Psoas muscle (tissue), 8 donors: ENCODE measurements around the gene TRIM72. TPM values are rescaled to one million over a fixed set of nuclear protein-coding genes. Genes with fewer than 3 reads are reported as not detected.

ENCODE experiments used
- ATAC-seq, 4 donors: fragments of 200-7000 bp; cut with Tn5 transposase; one replicate each; pipeline ENCODE4 v1.9.1; 2020; ENCODE audit warnings: moderate library complexity in 3 of 4, mild to moderate bottlenecking in 2 of 4
- DNase-seq, 2 donors: peaks; one replicate each; pipeline ENCODE4 v3.0.0-alpha.2; 2020
- H3K27ac ChIP-seq: fragments of 200-600 bp; one replicate; pipeline ENCODE4 v1.8.0; 2022
- H3K27me3 ChIP-seq, 3 donors: fragments of 200-600 bp in 1 of 3; one replicate each; pipeline versions ENCODE4 v1.6.1 to v1.8.0; 2013 to 2022; ENCODE audit warnings: low read length in 2 of 3, mild to moderate bottlenecking in 2 of 3, moderate library complexity in 1 of 3; ENCODE audit not compliant: insufficient read depth in 3 of 3
- H3K36me3 ChIP-seq, 2 donors: fragments of 200-600 bp in 1 of 2; one replicate each; pipeline versions ENCODE4 v1.6.1 to v1.8.0; 2013 to 2022; ENCODE audit warnings: low read depth in 1 of 2, mild to moderate bottlenecking in 1 of 2, moderate library complexity in 1 of 2; ENCODE audit not compliant: insufficient read depth in 1 of 2
- H3K4me1 ChIP-seq: fragments of 200-600 bp; one replicate; pipeline ENCODE4 v1.8.0; 2022
- H3K4me3 ChIP-seq: fragments of 200-600 bp; one replicate; pipeline ENCODE4 v1.8.0; 2022; ENCODE audit warnings: mild to moderate bottlenecking
- H3K9me3 ChIP-seq: fragments of 200-600 bp; one replicate; pipeline ENCODE4 v1.8.0; 2022
- CTCF ChIP-seq: fragments of 200-600 bp; IDR thresholded peaks from one replicate; pipeline ENCODE4 v1.8.0; 2022; ENCODE audit warnings: antibody characterized with exemption
- WGBS, 3 donors: extraction: QIAGEN DNeasy Blood & Tissue Kit; methylation state at CpG; one replicate each; pipeline versions ENCODE4 v1.1.6 to v1.1.7; 2013; 5-methylcytosine and 5-hydroxymethylcytosine counted together
- intact Hi-C, 2 donors: fragments of 100-400 bp; cut with DNase I; formaldehyde crosslinking; loops; one replicate each; pipeline versions ENCODE4 v1.11.0 to v1.14.2; 2022
- polyA plus RNA-seq, 3 donors: library from polyadenylated mRNA; stranded (reverse); fragments of 200-250 nt; gene quantifications; one replicate each; pipeline ENCODE4 v1.2.3, GENCODE V29; 2013
- total RNA-seq, 4 donors: library from RNA; stranded (reverse); fragmentation: NEBNext Ultra II Directional in 2 of 4; extraction: Animal tissue kit (Norgen Biotek cat#: 25700) in 2 of 4; gene quantifications; one replicate each; pipeline versions ENCODE4 v1.2.1 to v1.2.4, GENCODE V29; 2021 to 2023
- donor health status: healthy with polysubstance abuse.
- donor health status: DM: no; HTN: no; CAD: no; lungs with moderate emphysema.
- donor health status: Bipolar disorder and iron deficiency.
- donor health status: healthy.
- donor health status: DM: yes; HTN: yes; CAD: no.
- donor health status: DM: no; HTN: no; CAD: no.
- donor health status: DM: no; HTN: no; CAD: no.
- donor health status: DM: yes; HTN: yes; CAD: no.

TRIM72 gene
- total and polyA plus RNA-seq, 7 donors = 62.9 to 236 (median 155) TPM

DNA sequence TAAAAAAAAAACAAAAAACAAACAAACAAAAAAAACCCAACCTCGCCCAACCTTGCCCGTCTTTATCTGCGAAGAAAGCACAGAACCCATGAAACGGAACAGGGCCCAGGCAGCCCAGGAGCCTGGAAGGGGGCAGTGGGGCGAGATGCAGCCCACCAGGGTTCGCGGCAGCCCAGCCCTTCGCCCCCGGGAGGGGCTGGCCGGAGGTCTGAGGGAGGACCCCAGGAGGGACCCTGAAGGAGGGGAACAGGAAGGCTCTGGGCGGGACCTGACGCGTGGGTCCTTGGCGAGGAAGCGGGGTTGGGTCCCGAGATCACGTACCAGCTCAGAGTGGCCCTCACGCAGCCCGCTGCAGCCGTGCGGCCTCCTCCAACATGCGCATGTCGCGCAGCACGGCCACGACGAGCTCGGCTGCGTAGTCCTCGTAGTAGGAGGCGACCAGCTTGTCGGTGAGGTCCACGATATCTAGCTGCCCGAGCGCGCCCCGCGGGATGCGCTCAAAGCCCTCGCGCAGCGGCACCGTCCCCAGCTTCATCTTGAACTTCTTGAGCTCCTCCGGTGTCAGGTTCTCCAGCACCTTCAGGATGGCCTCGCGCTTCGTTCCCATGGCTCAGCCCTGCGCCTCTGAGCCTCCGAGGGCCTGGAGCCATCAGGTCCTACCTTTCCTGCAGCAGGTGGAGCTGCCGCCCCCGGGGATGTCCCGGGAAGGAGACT lies 2.7 kb downstream of the TRIM72 start, which contains the start of gene PYDC1:
TSS of gene PYDC1 (minus strand) at position 714 of the 714 bp plus-strand sequence. CDS start at position 607, 107 bp downstream.
- no peak for ATAC-seq
- Histone ChIP-seq H3K4me3 (peak within 1 kb of the TSS; percentile 89), H3K27ac (peak within 1 kb of the TSS; percentile 99), H3K9me3 (no peaks in the 10 kb centered on the region), H3K36me3 (peaks cover 0 to 30% of the 10 kb centered on the region in 2 donors), H3K27me3 (no peaks in the 10 kb centered on the region), H3K4me1 (peaks cover 52% of the 10 kb centered on the region)
- intact Hi-C loops = loop anchor here (5.0 to 10.0 kb wide), 4 partner anchors 34 to 238 kb away; partner anchors contain the start of genes ARMC5 (in 1 of the 2), FUS (in 1 of the 2) and ZNF843 (in 1 of the 2)
- 47 to 66% (median 53%) methylated on average over 50 to 52 of the region's 52 CpGs for WGBS, 3 donors
- DNase-seq = no peak
- no peak for TF ChIP-seq CTCF

DNA sequence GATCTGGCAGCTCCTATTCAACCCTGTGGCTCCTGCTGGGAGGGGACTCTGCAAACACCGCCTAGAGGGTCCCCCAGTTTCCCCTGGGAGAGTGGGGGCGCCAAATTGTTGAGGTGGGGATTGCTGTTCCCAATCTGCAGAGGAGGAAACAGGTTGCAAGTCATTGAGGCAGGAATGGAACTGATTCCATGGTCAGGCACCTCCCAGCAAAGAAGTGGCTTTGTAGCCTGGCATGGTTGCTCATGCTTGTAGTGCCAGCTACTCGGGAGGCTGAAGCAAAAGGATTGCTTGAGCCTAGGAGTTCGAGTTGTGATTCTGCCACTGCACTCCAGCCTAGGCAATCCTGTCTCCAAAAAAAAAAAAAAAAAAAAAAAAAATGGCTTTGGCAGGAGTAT lies 3.2 kb downstream of the TRIM72 start:
- no peak for TF ChIP-seq CTCF
- H3K36me3 ChIP-seq = peaks cover 0 to 34% of the 10 kb centered on the region in 2 donors
- intact Hi-C loops = loop anchor here (5.0 to 10.0 kb wide), 4 partner anchors 35 to 238 kb away; partner anchors contain the start of genes ARMC5 (in 1 of the 2), FUS (in 1 of the 2) and ZNF843 (in 1 of the 2)
- no peaks in the 10 kb centered on the region for H3K9me3 ChIP-seq
- peaks cover 52% of the 10 kb centered on the region for H3K4me1 ChIP-seq
- no peaks in the 10 kb centered on the region for H3K27me3 ChIP-seq
- WGBS, 3 donors = 42 to 50% (median 44%) methylated on average over 4 of the region's 4 CpGs
- ATAC-seq (no peak), DNase-seq (no peak)
- H3K4me3 ChIP-seq = peak overlapping the region; percentile 89
- H3K27ac ChIP-seq = peak overlapping the region; percentile 99

DNA sequence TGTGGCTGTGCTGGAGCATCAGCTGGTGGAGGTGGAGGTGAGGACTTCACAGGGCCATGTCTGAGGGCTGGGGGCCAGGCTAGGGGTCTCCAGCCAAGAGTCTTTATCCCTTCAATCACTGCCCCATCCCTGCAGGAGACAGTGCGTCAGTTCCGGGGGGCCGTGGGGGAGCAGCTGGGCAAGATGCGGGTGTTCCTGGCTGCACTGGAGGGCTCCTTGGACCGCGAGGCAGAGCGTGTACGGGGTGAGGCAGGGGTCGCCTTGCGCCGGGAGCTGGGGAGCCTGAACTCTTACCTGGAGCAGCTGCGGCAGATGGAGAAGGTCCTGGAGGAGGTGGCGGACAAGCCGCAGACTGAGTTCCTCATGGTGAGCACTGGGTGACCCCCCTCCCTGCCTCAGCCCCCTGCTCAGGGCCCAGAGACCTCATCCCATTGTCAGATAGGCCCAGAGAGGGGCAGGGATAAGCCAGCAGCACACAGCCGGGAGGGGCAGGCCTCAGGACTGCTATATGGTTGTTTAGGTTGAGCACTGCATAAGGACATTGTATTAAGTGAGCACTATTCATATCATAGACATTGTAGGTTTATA lies 5.3 kb downstream of the TRIM72 start:
- H3K36me3 ChIP-seq = peaks cover 0 to 50% of the 10 kb centered on the region in 2 donors
- no peak overlapping the region for H3K4me3 ChIP-seq
- peaks cover 41% of the 10 kb centered on the region for H3K4me1 ChIP-seq
- no peak overlapping the region for H3K27ac ChIP-seq
- ATAC-seq (no peak), DNase-seq (no peak)
- no peaks in the 10 kb centered on the region for H3K27me3 ChIP-seq
- WGBS, 3 donors = 88 to 90% (median 89%) methylated on average over 15 of the region's 15 CpGs
- H3K9me3 ChIP-seq = no peaks in the 10 kb centered on the region
- no peak for TF ChIP-seq CTCF
- intact Hi-C loops = loop anchor here (5.0 to 10.0 kb wide), 4 partner anchors 37 to 236 kb away; partner anchors contain the start of genes ARMC5 (in 1 of the 2), FUS (in 1 of the 2) and ZNF843 (in 1 of the 2)

DNA sequence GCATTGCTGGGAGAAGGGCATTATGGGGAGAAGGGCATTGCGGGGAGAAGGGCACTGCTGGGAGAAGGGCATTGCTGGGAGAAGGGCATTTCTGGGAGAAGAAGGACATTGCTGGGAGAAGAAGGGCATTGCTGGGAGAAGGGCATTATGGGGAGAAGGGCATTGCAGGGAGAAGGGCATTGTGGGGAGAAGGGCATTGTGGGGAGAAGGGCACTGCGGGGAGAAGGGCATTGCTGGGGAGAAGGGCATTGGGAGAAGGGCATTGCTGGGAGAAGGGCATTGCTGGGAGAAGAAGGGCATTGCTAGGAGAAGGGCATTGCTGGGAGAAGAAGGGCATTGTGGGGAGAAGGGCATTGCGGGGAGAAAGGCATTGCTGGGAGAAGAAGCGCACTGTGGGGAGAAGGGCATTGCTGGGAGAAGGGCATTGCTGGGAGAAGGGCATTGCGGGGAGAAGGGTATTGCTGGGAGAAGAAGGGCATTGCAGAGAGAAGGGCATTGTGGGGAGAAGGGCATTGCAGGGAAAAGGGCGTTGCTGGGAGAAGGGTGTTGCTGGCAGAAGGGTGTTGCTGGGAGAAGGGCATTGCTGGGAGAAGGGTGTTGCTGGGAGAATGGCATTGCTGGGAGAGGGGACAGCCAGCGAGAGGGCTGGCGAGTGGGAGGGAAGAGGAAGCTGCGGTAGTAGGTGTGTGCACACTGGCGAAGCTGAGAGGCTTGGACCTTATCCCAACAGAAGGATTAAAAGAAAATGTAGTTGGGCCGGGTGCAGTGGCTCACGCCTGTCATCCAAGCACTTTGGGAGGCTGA lies 7.6 kb downstream of the TRIM72 start:
- H3K36me3 ChIP-seq = peaks cover 3 to 64% of the 10 kb centered on the region in 2 donors
- ATAC-seq = peak; percentile 30 to 44 (median 31)
- no peak overlapping the region for H3K4me3 ChIP-seq
- WGBS, 3 donors = 50 to 57% (median 56%) methylated on average over 12 of the region's 12 CpGs
- peaks cover 31% of the 10 kb centered on the region for H3K4me1 ChIP-seq
- no peak for DNase-seq
- peak overlapping the region; percentile 36 for H3K27ac ChIP-seq
- TF ChIP-seq CTCF = no peak
- intact Hi-C loops = no loop called here
- H3K27me3 ChIP-seq = no peaks in the 10 kb centered on the region
- H3K9me3 ChIP-seq = no peaks in the 10 kb centered on the region
